Activated naive CD8-positive, alpha-beta T cell treated with anti-CD3 and anti-CD28 coated beads, Interleukin-2, amount 50 U/mL, for 24 hours (primary cell): Measurements from ENCODE around the gene RASA3.

Experiments used
- ATAC-seq: fragments of 150-1000 bp; cut with Tn5 transposase; one replicate; pipeline ENCODE4 v1.10.0; 2021
- DNase-seq: peaks from one replicate; pipeline ENCODE4 v3.0.0; 2021
- H3K27ac Mint-ChIP-seq: one replicate; pipeline ENCODE4 v1.8.0; 2021; ENCODE audit warnings: mild to moderate bottlenecking, mixed read lengths
- H3K27me3 Mint-ChIP-seq: one replicate; pipeline ENCODE4 v1.8.0; 2021; ENCODE audit warnings: mixed read lengths
- H3K36me3 Mint-ChIP-seq: one replicate; pipeline ENCODE4 v1.8.0; 2021; ENCODE audit warnings: low read depth, mixed read lengths
- H3K4me1 Mint-ChIP-seq: one replicate; pipeline ENCODE4 v1.8.0; 2021; ENCODE audit warnings: mixed read lengths
- H3K4me3 Mint-ChIP-seq: one replicate; pipeline ENCODE4 v1.8.0; 2021; ENCODE audit warnings: mild to moderate bottlenecking, moderate library complexity, mixed read lengths
- H3K9me3 Mint-ChIP-seq: one replicate; pipeline ENCODE4 v1.8.0; 2021; ENCODE audit warnings: mixed read lengths

RASA3 gene

DNA sequence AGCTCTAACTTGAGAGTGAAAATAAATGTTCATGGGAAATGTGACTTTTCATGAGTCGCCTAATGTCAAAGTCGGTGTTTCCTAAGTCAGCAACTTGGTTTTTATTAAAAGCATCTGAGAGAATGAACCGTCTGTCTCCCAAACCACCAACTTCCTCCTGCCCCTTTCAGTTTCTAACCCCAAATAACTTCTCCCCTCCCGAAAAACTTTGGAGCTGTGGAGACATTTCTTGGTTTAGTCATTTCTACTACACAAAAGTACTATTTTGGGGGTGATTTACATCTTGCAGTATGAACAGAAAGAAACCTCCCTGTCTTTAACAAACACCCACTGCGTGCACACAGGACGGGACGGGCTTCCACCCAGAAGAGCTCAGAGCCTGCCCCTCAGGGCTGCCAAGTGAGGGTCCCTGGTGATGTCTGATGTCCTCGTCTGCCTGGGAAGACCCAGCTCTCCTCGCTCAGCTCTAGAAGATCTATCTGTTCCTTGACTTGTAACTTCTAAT is 65.0 kb downstream of the RASA3 start:
- peak; percentile 48 for DNase-seq
- peaks cover 65% of the 10 kb centered on the region for H3K4me1 Mint-ChIP-seq
- peaks cover 4% of the 10 kb centered on the region for H3K9me3 Mint-ChIP-seq
- peak overlapping the region; percentile 67 for H3K4me3 Mint-ChIP-seq
- H3K27ac Mint-ChIP-seq: peak overlapping the region; percentile 95
- ATAC-seq: peak; percentile 54
- no peaks in the 10 kb centered on the region for H3K27me3 Mint-ChIP-seq
- H3K36me3 Mint-ChIP-seq: peaks cover 16% of the 10 kb centered on the region

DNA sequence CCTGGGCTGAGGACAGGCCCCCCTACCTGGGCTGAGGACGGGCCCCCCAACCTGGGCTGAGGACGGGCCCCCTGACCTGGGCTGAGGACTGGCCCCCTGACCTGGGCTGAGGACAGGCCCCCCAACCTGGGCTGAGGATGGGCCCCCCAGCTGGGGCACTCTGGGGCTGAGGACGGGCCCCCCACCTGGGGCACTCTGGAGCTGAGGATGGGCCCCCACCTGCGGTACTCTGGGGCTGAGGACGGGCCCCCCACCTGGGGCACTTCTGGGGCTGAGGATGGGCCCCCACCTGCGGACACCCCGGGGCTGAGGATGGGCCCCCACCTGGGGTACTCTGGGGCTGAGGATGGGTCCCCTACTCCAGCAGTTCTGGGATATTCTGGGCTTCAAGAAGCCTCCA is 65.5 kb downstream of the RASA3 start:
- peak overlapping the region; percentile 95 for H3K27ac Mint-ChIP-seq

GRCh38 chr13:114065926-114066774 is 66.3 kb downstream of the RASA3 start:
- DNase-seq (peak; percentile 50), ATAC-seq (peak; percentile 11)
- H3K9me3 Mint-ChIP-seq: peaks cover 4% of the 10 kb centered on the region
- H3K36me3 Mint-ChIP-seq: peaks cover 3% of the 10 kb centered on the region
- H3K27ac Mint-ChIP-seq: peak overlapping the region; percentile 95
- no peaks in the 10 kb centered on the region for H3K27me3 Mint-ChIP-seq
- H3K4me3 Mint-ChIP-seq: peak overlapping the region; percentile 72
- peaks cover 69% of the 10 kb centered on the region for H3K4me1 Mint-ChIP-seq

More for the DNA sequence above, 65.5 kb downstream of the RASA3 start:
- DNase-seq: no peak
- Mint-ChIP-seq H3K4me3 (peak overlapping the region; percentile 67), H3K36me3 (peaks cover 11% of the 10 kb centered on the region), H3K27me3 (no peaks in the 10 kb centered on the region), H3K4me1 (peaks cover 66% of the 10 kb centered on the region), H3K9me3 (peaks cover 4% of the 10 kb centered on the region)
- ATAC-seq: no peak

- no peaks in the 10 kb centered on the region for H3K9me3 Mint-ChIP-seq
- DNase-seq (peak; percentile 82), ATAC-seq (peak; percentile 86)
- H3K27ac Mint-ChIP-seq: peak overlapping the region; percentile 95
- peaks cover 69% of the 10 kb centered on the region for H3K4me1 Mint-ChIP-seq
- no peaks in the 10 kb centered on the region for H3K36me3 Mint-ChIP-seq
- H3K27me3 Mint-ChIP-seq: no peaks in the 10 kb centered on the region
- H3K4me3 Mint-ChIP-seq: peak overlapping the region; percentile 72
Observed at GRCh38 chr13:114065141-114065925, 67.1 kb downstream of the RASA3 start.

- peak overlapping the region; percentile 95 for H3K27ac Mint-ChIP-seq
- ATAC-seq: no peak
- no peaks in the 10 kb centered on the region for H3K27me3 Mint-ChIP-seq
- peaks cover 75% of the 10 kb centered on the region for H3K4me1 Mint-ChIP-seq
- DNase-seq: no peak
- H3K36me3 Mint-ChIP-seq: peaks cover 4% of the 10 kb centered on the region
- H3K9me3 Mint-ChIP-seq: no peaks in the 10 kb centered on the region
- H3K4me3 Mint-ChIP-seq: peak overlapping the region; percentile 72
Observed at GRCh38 chr13:114064450-114065140, 67.8 kb downstream of the RASA3 start.

DNA sequence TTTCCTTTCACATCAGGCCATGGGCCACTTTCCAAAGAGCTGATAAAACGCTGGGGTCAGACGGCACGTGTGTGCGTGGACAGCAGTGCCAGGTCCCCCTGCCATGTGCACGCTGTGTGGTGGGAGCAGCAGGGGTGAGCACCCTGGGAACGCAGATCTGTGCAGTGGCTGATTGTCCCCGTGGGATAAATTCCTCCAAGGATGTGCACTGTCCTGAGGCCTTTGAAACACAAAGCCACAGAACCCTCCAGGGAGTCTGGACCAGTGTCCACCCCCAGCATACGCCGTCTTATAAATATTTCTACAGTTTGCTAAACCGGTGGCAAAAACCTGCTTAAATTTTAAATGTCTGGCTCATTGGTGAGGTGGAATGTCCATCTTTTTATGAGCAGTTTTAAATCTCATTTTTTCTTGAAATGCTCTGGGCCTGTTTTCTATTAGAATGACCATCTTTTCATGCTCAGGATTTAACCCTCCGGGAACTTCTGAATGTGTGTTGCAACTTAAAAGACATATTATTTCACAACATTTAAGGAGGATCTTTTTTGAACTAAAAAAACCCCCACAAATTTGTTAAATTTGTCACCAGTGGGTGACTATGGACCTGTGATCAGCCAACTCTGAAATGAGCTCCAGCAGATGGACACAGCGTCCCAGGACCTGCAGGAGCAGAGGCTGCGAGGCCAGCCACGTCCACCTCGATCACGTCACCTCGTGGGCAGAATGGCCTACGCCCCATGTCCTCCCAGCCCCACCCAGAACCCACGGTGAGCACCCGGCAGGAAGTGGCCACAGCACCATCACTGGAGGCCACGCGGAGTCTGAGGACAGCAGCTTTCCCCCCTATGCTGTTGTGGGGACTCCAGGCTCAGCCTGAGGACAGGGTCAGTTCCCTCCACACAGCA is 68.6 kb downstream of the RASA3 start:
- no peak for ATAC-seq
- H3K9me3 Mint-ChIP-seq: no peaks in the 10 kb centered on the region
- peak overlapping the region; percentile 72 for H3K4me3 Mint-ChIP-seq
- H3K27me3 Mint-ChIP-seq: no peaks in the 10 kb centered on the region
- DNase-seq: no peak
- H3K27ac Mint-ChIP-seq: peak overlapping the region; percentile 95
- peaks cover 74% of the 10 kb centered on the region for H3K4me1 Mint-ChIP-seq
- peaks cover 4% of the 10 kb centered on the region for H3K36me3 Mint-ChIP-seq

- Mint-ChIP-seq H3K9me3 (no peaks in the 10 kb centered on the region), H3K4me3 (no peak overlapping the region), H3K27me3 (no peaks in the 10 kb centered on the region), H3K4me1 (peaks cover 73% of the 10 kb centered on the region), H3K27ac (no peak overlapping the region), H3K36me3 (peaks cover 4% of the 10 kb centered on the region)
- no peak for ATAC-seq
- DNase-seq: no peak
Observed at GRCh38 chr13:114062754-114063153, 69.7 kb downstream of the RASA3 start.

GRCh38 chr13:114062341-114062740 is 70.1 kb downstream of the RASA3 start:
- H3K27ac Mint-ChIP-seq: no peak overlapping the region
- H3K4me1 Mint-ChIP-seq: peaks cover 73% of the 10 kb centered on the region
- no peak overlapping the region for H3K4me3 Mint-ChIP-seq
- no peaks in the 10 kb centered on the region for H3K27me3 Mint-ChIP-seq
- ATAC-seq: no peak
- no peak for DNase-seq
- peaks cover 4% of the 10 kb centered on the region for H3K36me3 Mint-ChIP-seq
- no peaks in the 10 kb centered on the region for H3K9me3 Mint-ChIP-seq

GRCh38 chr13:114061744-114062143 is 70.7 kb downstream of the RASA3 start:
- Mint-ChIP-seq H3K27me3 (no peaks in the 10 kb centered on the region), H3K27ac (no peak overlapping the region), H3K4me3 (no peak overlapping the region), H3K4me1 (peaks cover 73% of the 10 kb centered on the region), H3K9me3 (no peaks in the 10 kb centered on the region), H3K36me3 (peaks cover 4% of the 10 kb centered on the region)
- DNase-seq (no peak), ATAC-seq (no peak)

GRCh38 chr13:114061047-114061446 is 71.4 kb downstream of the RASA3 start:
- Mint-ChIP-seq H3K36me3 (peaks cover 4% of the 10 kb centered on the region), H3K4me1 (peaks cover 72% of the 10 kb centered on the region), H3K9me3 (no peaks in the 10 kb centered on the region), H3K27ac (no peak overlapping the region), H3K4me3 (no peak overlapping the region), H3K27me3 (no peaks in the 10 kb centered on the region)
- ATAC-seq (no peak), DNase-seq (no peak)

DNA sequence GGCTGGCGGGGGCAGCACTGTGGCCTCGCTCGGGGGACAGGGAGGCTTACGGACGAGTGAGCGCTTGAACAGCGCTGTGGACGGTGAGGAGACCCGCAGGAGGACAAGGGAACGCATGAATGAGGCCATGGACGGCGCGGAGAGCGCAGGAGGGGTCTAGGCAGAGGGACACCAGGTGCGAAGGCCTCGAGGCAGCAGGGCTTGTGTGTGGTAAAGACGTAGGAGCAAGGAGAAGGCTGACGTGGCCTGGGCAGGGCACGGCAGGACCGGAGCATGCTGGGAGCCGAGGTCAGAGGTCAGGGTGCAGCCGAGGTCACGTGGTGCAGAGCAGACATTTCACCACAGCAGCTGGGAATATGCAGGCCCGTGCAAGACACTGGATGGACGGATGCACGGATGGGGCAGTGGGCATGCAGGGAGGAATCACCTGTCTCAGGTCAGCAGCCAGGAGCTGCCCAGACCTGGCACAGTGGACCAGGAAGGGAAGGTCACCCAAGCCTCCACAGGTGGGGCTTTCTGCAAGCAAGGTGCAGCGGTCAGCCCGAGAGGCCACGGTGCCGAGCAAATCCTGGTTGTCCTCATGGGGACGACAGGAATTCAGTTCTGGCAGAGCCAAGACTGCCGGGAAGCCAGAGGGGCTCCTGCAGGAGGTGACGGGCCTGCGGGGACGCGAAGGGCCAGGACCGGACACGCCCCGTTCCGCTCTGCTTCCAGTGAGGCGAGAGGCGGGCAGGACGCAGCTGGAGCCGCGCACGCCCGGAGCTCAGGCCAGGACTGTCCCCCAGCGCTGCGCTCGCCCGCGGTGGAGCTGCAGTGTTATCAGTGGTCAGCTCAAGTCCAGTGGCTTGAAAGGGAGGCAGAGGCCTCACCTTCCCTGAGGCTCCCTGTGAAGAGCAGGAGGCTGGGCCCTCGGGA is 72.2 kb downstream of the RASA3 start:
- no peak for DNase-seq
- peaks cover 68% of the 10 kb centered on the region for H3K4me1 Mint-ChIP-seq
- ATAC-seq: no peak
- no peak overlapping the region for H3K4me3 Mint-ChIP-seq
- no peaks in the 10 kb centered on the region for H3K9me3 Mint-ChIP-seq
- H3K27ac Mint-ChIP-seq: peak overlapping the region; percentile 49
- no peaks in the 10 kb centered on the region for H3K27me3 Mint-ChIP-seq
- peaks cover 4% of the 10 kb centered on the region for H3K36me3 Mint-ChIP-seq

DNA sequence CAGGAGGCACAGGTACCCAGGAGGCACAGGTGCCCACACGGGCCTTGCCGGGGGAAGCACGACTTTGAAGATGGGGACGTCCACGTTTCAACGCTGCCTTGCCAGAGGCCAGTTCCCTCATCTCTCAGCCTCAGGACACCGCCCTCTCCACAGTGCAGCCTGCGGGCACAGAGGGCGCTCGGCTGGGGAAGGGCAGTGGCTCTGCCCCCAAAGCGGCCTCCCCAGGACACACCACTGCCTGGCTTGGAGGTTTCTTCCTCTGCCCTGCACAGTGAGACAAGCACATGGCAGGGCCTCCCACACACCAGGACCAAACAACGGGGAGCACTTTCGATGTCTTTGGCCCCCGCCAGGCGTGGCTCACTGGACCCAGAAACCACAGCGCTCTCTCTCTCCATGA is 73.0 kb downstream of the RASA3 start:
- ATAC-seq: no peak
- no peak for DNase-seq
- Mint-ChIP-seq H3K27me3 (no peaks in the 10 kb centered on the region), H3K36me3 (peaks cover 8% of the 10 kb centered on the region), H3K4me3 (no peak overlapping the region), H3K27ac (peak overlapping the region; percentile 49), H3K9me3 (no peaks in the 10 kb centered on the region), H3K4me1 (peaks cover 66% of the 10 kb centered on the region)
